ENCODE results near the gene MORN1. TPM values are rescaled to one million over a fixed set of nuclear protein-coding genes. Genes with fewer than 3 reads are reported as not detected.

Gene MORN1
- total RNA-seq, 4 donors from 2014 or later, result 5.7 to 13.4 (median 8.5) TPM

GRCh38 chr1:2413495-2414296, 22.3 kb upstream of the MORN1 start:
- DNase-seq (ENCODE audit: low spot score in 2 of 2), result peak in 1 of 2 donors; percentile 78
- TF ChIP-seq EP300 (IDR thresholded peaks at IDR 0.05), result no peak
- no peak for TF ChIP-seq POLR2AphosphoS5 (IDR thresholded peaks at IDR 0.05)
- TF ChIP-seq, protein P1, sequence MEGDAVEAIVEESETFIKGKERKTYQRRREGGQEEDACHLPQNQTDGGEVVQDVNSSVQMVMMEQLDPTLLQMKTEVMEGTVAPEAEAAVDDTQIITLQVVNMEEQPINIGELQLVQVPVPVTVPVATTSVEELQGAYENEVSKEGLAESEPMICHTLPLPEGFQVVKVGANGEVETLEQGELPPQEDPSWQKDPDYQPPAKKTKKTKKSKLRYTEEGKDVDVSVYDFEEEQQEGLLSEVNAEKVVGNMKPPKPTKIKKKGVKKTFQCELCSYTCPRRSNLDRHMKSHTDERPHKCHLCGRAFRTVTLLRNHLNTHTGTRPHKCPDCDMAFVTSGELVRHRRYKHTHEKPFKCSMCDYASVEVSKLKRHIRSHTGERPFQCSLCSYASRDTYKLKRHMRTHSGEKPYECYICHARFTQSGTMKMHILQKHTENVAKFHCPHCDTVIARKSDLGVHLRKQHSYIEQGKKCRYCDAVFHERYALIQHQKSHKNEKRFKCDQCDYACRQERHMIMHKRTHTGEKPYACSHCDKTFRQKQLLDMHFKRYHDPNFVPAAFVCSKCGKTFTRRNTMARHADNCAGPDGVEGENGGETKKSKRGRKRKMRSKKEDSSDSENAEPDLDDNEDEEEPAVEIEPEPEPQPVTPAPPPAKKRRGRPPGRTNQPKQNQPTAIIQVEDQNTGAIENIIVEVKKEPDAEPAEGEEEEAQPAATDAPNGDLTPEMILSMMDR (IDR thresholded peaks at IDR 0.05), result no peak
- TF ChIP-seq POLR2A (IDR thresholded peaks at IDR 0.05), result no peak
- Histone ChIP-seq H3K27ac (no peak overlapping the region), H3K36me3 (peaks cover 14% of the 10 kb centered on the region), H3K9me3 (no peaks in the 10 kb centered on the region), H3K4me1 (peaks cover 55% of the 10 kb centered on the region), H3K27me3 (peaks cover 24% of the 10 kb centered on the region), H3K4me3 (peak overlapping the region; percentile 85)
- no CpG with 5 or more reads among the region's 28 CpGs for WGBS

DNA sequence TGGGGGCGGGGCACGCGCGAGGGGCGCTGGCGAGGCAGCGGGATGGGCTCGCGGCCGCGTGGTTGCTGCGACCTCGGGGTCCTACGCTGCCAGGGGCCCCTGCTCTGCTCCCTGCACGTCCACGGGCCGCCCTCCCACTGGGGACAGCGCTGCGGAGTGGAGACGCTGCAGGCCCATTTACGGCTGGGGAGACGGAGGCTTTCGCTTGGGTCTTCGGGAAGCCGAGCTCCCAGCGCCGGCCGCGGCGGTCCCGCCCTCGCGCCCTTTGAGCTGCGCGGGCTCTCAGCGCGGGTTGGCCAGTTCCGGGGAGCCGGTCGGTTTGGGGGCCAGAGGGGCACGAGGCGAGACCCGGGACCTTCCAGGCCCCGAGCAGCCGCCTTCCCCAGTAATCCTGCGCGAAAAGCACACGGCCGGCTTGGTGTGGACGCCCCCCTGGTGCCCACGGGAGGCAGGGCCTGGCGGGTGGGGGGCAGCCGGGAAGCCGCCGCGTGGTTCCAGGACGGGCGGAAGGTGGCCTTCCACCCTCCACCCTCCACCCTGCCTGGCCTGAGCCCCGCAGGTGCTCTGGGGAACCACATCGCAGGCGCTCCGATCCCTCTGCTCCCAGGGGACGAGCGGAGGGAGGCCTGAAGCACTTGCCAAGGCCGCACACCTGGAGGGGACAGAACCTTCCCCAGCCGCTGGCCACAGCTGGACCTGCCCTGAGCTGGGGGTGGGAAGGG, 21.6 kb upstream of the MORN1 start:
- peak in 1 of 2 donors; percentile 75 for DNase-seq (ENCODE audit: low spot score in 2 of 2)
- peak overlapping the region; percentile 85 for H3K4me3 ChIP-seq
- TF ChIP-seq POLR2AphosphoS5 (IDR thresholded peaks at IDR 0.05), result no peak
- H3K27ac ChIP-seq, result peak overlapping the region; percentile 88
- no peaks in the 10 kb centered on the region for H3K9me3 ChIP-seq
- peaks cover 20% of the 10 kb centered on the region for H3K27me3 ChIP-seq
- peaks cover 53% of the 10 kb centered on the region for H3K4me1 ChIP-seq
- no CpG with 5 or more reads among the region's 66 CpGs for WGBS
- peaks cover 21% of the 10 kb centered on the region for H3K36me3 ChIP-seq

- Histone ChIP-seq H3K27me3 (peaks cover 14% of the 10 kb centered on the region), H3K36me3 (peaks cover 27% of the 10 kb centered on the region), H3K4me1 (peaks cover 47% of the 10 kb centered on the region), H3K27ac (peak within 1 kb of the TSS; percentile 88), H3K9me3 (no peaks in the 10 kb centered on the region), H3K4me3 (peak within 1 kb of the TSS; percentile 85)
- WGBS, result no CpG with 5 or more reads among the region's 55 CpGs
- peak; percentile 98 to 99 for DNase-seq (ENCODE audit: low spot score in 2 of 2)
- TF ChIP-seq EP300 (IDR thresholded peaks at IDR 0.05), result no peak
- peak in 2 of 3 donors; percentile 7 to 13 for TF ChIP-seq POLR2AphosphoS5 (IDR thresholded peaks at IDR 0.05)
Measured at GRCh38 chr1:2412395-2412772, 21.0 kb upstream of the MORN1 start, which contains the start of gene PEX10. Gene PEX10 (minus strand): TSS chr1:2412564. CDS start chr1:2412502, 62 bp downstream.

DNA sequence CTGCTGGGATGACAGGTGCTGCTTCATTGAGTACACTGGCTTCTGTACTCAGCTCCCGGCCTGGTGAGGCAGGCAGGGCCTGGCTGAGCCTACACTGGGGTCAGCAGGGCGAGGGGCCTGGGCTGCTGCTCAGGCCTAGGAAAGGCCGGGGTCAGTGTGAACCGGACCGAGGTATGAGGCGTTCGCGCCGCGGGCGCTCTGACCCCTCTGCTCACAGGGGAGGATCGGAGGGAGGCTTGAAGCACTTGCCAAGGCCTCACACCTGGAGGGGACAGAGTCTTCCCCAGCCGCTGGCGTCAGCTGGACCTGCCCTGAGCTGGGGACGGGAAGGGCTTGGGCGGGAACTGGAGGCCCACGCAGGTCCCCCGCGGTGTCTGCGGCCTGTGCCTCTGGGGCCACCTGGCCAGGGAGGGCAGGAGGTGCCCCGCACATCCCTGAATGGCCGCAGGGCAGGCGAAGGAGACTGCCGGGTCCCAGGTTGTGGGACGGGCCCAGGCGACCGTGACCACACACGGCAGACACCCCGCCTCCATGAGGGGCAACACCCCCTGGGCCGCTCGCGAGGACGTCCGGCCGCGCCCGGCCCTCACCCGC, 20.5 kb upstream of the MORN1 start:
- H3K4me3 ChIP-seq, result peak overlapping the region; percentile 85
- peaks cover 42% of the 10 kb centered on the region for H3K4me1 ChIP-seq
- no peaks in the 10 kb centered on the region for H3K9me3 ChIP-seq
- WGBS, result 0% methylated on average over 17 of the region's 38 CpGs
- peak in 1 of 2 donors; percentile 81 for DNase-seq (ENCODE audit: low spot score in 2 of 2)
- H3K27ac ChIP-seq, result peak overlapping the region; percentile 88
- TF ChIP-seq POLR2A (IDR thresholded peaks at IDR 0.05) (no peak), EP300 (IDR thresholded peaks at IDR 0.05) (no peak)
- peaks cover 10% of the 10 kb centered on the region for H3K27me3 ChIP-seq
- peaks cover 32% of the 10 kb centered on the region for H3K36me3 ChIP-seq

DNA sequence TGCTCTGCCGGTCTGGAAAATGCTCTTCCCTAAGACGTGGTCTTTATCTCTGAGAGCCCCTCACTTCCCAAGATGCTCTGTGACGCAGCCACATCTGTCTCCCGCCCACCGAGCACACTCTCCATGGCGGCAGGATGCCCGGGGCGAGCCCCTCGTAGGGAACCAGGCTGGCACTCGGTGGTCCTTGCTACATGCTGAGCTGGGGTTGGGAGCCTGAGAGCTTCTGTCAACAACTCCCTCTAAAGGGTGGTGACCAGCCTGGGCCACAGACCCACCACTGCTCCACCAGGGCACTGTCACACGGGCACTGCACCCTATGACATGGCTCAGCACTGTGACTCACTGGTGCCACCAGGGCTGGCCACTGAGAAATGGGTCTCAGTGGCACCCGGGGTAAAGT, 18.4 kb upstream of the MORN1 start:
- no peaks in the 10 kb centered on the region for H3K27me3 ChIP-seq
- H3K9me3 ChIP-seq, result no peaks in the 10 kb centered on the region
- no peak overlapping the region for H3K27ac ChIP-seq
- H3K36me3 ChIP-seq, result peaks cover 53% of the 10 kb centered on the region
- peaks cover 28% of the 10 kb centered on the region for H3K4me1 ChIP-seq
- no peak for TF ChIP-seq POLR2AphosphoS5 (IDR thresholded peaks at IDR 0.05)
- no peak for TF ChIP-seq EP300 (IDR thresholded peaks at IDR 0.05)
- TF ChIP-seq, protein P1 (IDR thresholded peaks at IDR 0.05), result no peak
- no peak for TF ChIP-seq POLR2A (IDR thresholded peaks at IDR 0.05)
- no peak overlapping the region for H3K4me3 ChIP-seq
- DNase-seq (ENCODE audit: low spot score in 2 of 2), result no peak
- 86% methylated on average over 12 of the region's 12 CpGs for WGBS

GRCh38 chr1:2408859-2409276, 17.5 kb upstream of the MORN1 start:
- Histone ChIP-seq H3K27me3 (no peaks in the 10 kb centered on the region), H3K36me3 (peaks cover 62% of the 10 kb centered on the region), H3K4me3 (no peak overlapping the region), H3K4me1 (peaks cover 20% of the 10 kb centered on the region), H3K9me3 (no peaks in the 10 kb centered on the region), H3K27ac (no peak overlapping the region)
- no peak for TF ChIP-seq POLR2A (IDR thresholded peaks at IDR 0.05)
- TF ChIP-seq, protein P1 (IDR thresholded peaks at IDR 0.05), result no peak
- no peak for TF ChIP-seq EP300 (IDR thresholded peaks at IDR 0.05)
- TF ChIP-seq POLR2AphosphoS5 (IDR thresholded peaks at IDR 0.05), result no peak
- DNase-seq (ENCODE audit: low spot score in 2 of 2), result no peak
- 92% methylated on average over 12 of the region's 13 CpGs for WGBS
